Large intestine (tissue), 3 donors: Measurements from ENCODE around the gene SMIM10L2A. TPM values are rescaled to one million over a fixed set of nuclear protein-coding genes. Genes with fewer than 3 reads are reported as not detected.
A peak's percentile ranks its signal among the peaks of the same experiment; 100 is the strongest.
"Not testable (repeated sequence)": the region's sequence is repeated elsewhere in the genome, so short reads cannot be mapped to it uniquely, and the experiment has no call there.

Experiments
- DNase-seq, 2 donors: peaks; one replicate each; pipeline versions ENCODE4 v3.0.0 to v3.0.0-alpha.2; 2013
- H3K27ac ChIP-seq: one replicate; pipeline ENCODE4 v1.5.1; 2013; ENCODE audit warnings: low read length
- H3K27me3 ChIP-seq: 2 replicates; pipeline ENCODE4 v1.6.1; 2013; ENCODE audit warnings: low read length; ENCODE audit not compliant: control insufficient read depth, insufficient read depth
- H3K36me3 ChIP-seq: 2 replicates; pipeline ENCODE4 v1.6.1; 2013; ENCODE audit warnings: low read length; ENCODE audit not compliant: control insufficient read depth, insufficient read depth
- H3K4me1 ChIP-seq: one replicate; pipeline ENCODE4 v1.6.1; 2013; ENCODE audit warnings: low read length; ENCODE audit not compliant: control insufficient read depth, insufficient read depth
- H3K4me3 ChIP-seq: one replicate; pipeline ENCODE4 v1.5.1; 2013; ENCODE audit warnings: low read length
- H3K9me3 ChIP-seq: one replicate; pipeline ENCODE4 v1.6.1; 2013; ENCODE audit warnings: mild to moderate bottlenecking, low read depth, low read length, moderate library complexity; ENCODE audit not compliant: control insufficient read depth
- WGBS: methylation state at CpG from one replicate; pipeline ENCODE4 v1.1.5; 2013; ENCODE audit warnings: low lambda C conversion rate; ENCODE audit not compliant: insufficient coverage; 5-methylcytosine and 5-hydroxymethylcytosine counted together
- polyA plus RNA-seq: library from polyadenylated mRNA; unstranded; fragments of 120-200 nt; gene quantifications from one replicate; pipeline ENCODE4 v1.2.1, GENCODE V29; 2013

SMIM10L2A gene
- polyA plus RNA-seq, 1 donor: 4.4 TPM

DNA sequence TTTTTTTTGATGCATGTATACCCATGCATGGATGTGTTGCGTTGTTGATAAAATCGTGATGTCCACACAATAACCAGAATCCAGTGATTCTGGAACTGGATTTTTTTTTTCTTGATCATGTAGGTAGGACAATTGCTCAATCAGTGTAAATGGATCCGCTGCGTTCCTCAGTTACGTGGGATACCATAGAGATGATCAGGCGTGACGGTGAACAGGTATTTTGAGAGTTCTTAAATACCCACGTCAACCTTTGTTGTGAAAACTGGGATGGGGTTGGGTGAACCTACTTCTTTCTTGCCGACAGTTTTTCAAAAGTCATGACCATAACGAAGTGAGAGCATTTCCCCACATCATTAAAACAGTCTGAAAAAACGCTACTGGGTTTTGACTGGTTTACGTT lies 913 bp upstream of the SMIM10L2A start:
- no peak for DNase-seq
- WGBS: no CpG with 5 or more reads among the region's 12 CpGs
- Histone ChIP-seq H3K9me3 (no peaks in the 10 kb centered on the region), H3K36me3 (no peaks in the 10 kb centered on the region), H3K4me3 (no peak overlapping the region), H3K27me3 (no peaks in the 10 kb centered on the region), H3K4me1 (no peaks in the 10 kb centered on the region), H3K27ac (no peak overlapping the region)

DNA sequence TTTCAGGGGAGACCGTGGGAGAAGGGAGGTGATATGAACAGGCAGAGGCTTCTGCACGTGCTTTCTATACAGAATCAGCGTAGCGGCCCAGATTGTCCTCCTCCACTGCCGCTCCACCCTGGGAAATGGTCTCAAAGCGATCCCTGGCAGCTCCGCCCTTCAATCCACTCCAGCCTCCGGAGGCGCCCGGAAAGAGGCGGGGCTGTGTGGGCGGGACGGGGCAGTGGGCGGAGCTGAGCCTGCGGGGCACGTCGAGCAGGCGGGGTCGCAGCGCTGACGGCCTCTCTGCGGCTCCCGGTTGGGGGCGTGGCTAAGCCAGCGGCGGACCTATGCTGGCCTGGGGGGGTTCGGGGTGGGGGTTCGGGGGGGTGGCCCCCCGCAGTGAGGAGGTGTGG lies 210 bp upstream of the SMIM10L2A start:
- Histone ChIP-seq H3K9me3 (no peaks in the 10 kb centered on the region), H3K27ac (no peak overlapping the region), H3K4me1 (no peaks in the 10 kb centered on the region), H3K36me3 (no peaks in the 10 kb centered on the region), H3K4me3 (peak overlapping the region; percentile 31), H3K27me3 (no peaks in the 10 kb centered on the region)
- DNase-seq: peak; percentile 84 to 86
- WGBS: no CpG with 5 or more reads among the region's 29 CpGs

DNA sequence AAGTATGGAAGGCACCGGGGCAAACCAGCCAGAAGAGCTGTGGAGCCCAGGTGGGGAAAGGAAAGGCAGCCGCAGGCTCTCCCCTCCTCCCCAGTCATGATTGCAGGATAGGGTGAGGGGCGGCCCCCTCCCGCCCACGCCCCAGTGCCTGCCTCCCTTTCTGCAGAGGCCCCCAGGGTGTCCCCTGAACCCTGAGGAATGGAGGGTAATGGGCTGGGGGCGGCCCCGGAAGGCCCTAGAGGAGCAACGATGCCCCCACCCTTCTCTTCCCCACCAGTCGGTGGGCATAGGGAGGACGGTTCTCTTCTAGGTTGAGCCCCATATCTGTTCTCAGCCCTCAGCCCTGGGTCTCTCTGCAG lies 1.0 kb downstream of the SMIM10L2A start:
- WGBS: no CpG with 5 or more reads among the region's 10 CpGs
- DNase-seq: not testable (repeated sequence)
- H3K4me3 ChIP-seq: peak overlapping the region; percentile 43

GRCh38 chrX:135423173-135423864 lies 1.6 kb downstream of the SMIM10L2A start:
- DNase-seq: peak in 1 of 2 donors; percentile 16
- WGBS: no CpG with 5 or more reads among the region's 9 CpGs
- not testable (repeated sequence) for H3K4me1 ChIP-seq, H3K27me3 ChIP-seq, H3K36me3 ChIP-seq, H3K9me3 ChIP-seq, H3K27ac ChIP-seq
- peak overlapping the region; percentile 43 for H3K4me3 ChIP-seq

More for the DNA sequence above, 1.0 kb downstream of the SMIM10L2A start:
- H3K4me1 ChIP-seq, H3K27ac ChIP-seq, H3K27me3 ChIP-seq, H3K36me3 ChIP-seq, H3K9me3 ChIP-seq: not testable (repeated sequence)

- no peaks in the 10 kb centered on the region for H3K9me3 ChIP-seq
- no peaks in the 10 kb centered on the region for H3K27me3 ChIP-seq
- H3K4me3 ChIP-seq: no peak overlapping the region
- H3K36me3 ChIP-seq: no peaks in the 10 kb centered on the region
- H3K27ac ChIP-seq: no peak overlapping the region
- WGBS: no CpG with 5 or more reads among the region's 9 CpGs
- no peak for DNase-seq
- H3K4me1 ChIP-seq: no peaks in the 10 kb centered on the region
Measured at GRCh38 chrX:135424469-135424868, 2.7 kb downstream of the SMIM10L2A start.

DNA sequence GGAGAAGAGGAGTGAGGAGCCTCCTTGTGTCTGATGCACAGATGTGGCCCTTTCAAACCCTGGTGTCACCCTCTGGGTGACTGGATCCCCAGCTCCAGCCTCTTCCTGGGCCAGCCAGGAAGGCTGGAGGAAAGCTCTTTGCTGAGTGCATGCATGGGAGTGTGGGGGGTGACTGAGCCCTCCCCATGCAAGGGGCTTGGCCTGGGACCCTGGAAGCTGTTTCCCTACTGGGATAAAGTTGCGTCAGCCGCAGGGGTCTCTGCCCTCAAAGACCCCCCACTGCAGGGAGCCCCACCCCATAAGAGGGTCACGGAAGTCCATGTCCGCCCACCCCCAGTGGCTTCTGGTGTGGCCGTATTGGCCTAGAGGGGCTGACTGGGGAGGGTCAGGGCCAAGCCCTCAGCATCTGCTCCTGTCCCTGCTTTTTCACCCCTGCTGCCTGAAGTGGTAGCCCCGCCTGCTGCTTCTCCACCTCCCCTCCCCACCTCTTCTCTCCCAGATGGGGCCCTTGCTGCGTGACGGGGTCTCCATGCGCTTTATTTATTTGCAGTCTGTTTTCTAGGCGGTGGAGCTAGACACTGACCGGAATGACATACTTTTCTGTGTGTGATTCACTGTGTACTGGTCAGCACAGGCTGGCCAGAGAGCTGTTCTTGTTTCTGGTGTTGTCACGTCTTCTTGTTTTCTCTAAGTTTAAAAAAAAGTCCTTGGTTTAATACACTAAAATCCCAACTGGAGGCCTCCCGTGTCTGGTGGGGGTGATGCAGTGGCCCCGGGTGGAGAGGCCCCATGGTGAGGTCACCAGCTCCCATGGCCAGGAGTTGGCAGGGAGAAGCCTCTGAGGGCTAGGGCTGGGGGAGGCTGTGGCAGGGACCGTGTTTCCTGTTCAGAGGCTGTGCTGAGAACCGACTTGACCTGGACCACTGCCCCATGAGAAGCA lies 3.6 kb downstream of the SMIM10L2A start:
- H3K9me3 ChIP-seq: no peaks in the 10 kb centered on the region
- no peak overlapping the region for H3K4me3 ChIP-seq
- no peaks in the 10 kb centered on the region for H3K27me3 ChIP-seq
- no peak for DNase-seq
- no peaks in the 10 kb centered on the region for H3K4me1 ChIP-seq
- no peak overlapping the region for H3K27ac ChIP-seq
- WGBS: no CpG with 5 or more reads among the region's 16 CpGs
- H3K36me3 ChIP-seq: no peaks in the 10 kb centered on the region

DNA sequence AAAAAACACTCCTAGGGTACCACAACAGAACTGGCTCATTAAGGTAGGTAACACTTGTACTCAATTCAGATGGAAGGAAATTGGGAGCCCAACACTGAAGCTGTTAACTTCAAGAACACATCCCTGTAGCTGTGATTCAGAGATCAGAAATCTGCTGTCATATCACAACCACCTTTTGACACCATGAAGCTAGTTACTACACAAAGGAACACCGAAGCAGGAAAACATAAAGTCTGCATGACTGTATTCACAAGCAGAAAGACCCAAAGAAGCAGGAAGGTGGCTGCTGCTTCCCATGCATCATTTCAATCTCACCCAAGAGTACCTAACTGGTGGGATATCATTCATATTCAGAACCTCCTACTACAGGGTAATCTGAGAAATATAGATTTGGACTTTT lies 7.7 kb downstream of the SMIM10L2A start:
- H3K4me3 ChIP-seq: no peak overlapping the region
- no peaks in the 10 kb centered on the region for H3K4me1 ChIP-seq
- no peaks in the 10 kb centered on the region for H3K36me3 ChIP-seq
- no peaks in the 10 kb centered on the region for H3K27me3 ChIP-seq
- H3K27ac ChIP-seq: no peak overlapping the region
- peaks cover 3% of the 10 kb centered on the region for H3K9me3 ChIP-seq
- no CpG with 5 or more reads among the region's 1 CpG for WGBS
- DNase-seq: no peak

DNA sequence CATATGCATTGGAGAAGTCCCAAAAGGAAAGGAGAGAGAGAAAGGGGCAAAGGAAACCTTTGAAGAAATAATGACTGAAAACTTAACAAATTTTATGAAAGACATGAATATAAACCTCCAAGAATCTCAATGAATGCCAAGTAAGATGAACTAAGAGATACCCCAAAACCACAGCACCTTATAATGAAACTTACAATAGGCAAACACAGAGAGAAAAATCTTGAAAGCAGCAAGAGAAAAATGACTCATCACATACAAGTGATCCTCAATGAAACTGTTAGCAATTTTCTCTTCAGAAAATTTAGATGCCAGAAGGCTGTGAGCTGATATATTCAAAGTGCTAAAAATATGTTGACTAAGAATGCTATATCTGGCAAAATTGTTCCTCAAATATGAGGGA lies 10.1 kb downstream of the SMIM10L2A start:
- H3K4me1 ChIP-seq: no peaks in the 10 kb centered on the region
- DNase-seq: no peak

DNA sequence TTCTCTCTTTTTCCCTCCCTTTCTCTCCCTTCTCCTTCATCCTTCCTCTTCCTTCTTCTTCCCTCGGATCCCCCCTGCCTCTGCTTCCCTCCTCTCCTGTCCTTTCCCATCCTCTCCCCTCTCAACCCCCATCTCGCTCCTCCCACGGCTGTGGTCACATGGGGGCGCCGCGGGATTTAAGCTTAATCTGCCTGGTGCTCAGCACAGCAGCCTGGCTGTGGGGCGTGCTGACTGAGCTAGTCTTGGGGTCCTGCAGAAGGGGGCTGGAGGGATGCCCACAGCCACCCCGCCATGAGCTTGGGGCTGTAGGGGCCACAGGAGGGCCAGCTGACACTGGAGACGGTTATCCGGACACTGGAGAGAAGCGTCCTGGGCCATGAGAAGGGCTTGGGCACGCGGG lies 10.7 kb downstream of the SMIM10L2A start:
- Histone ChIP-seq H3K4me1 (no peaks in the 10 kb centered on the region), H3K36me3 (no peaks in the 10 kb centered on the region), H3K9me3 (peaks cover 3% of the 10 kb centered on the region), H3K27me3 (no peaks in the 10 kb centered on the region), H3K27ac (no peak overlapping the region), H3K4me3 (no peak overlapping the region)
- DNase-seq: no peak
- 50% methylated on average over 1 of the region's 13 CpGs for WGBS

More for the DNA sequence above, 10.1 kb downstream of the SMIM10L2A start:
- H3K9me3 ChIP-seq: peaks cover 3% of the 10 kb centered on the region
- H3K36me3 ChIP-seq: no peaks in the 10 kb centered on the region
- no peak overlapping the region for H3K27ac ChIP-seq
- H3K27me3 ChIP-seq: no peaks in the 10 kb centered on the region
- H3K4me3 ChIP-seq: no peak overlapping the region

DNA sequence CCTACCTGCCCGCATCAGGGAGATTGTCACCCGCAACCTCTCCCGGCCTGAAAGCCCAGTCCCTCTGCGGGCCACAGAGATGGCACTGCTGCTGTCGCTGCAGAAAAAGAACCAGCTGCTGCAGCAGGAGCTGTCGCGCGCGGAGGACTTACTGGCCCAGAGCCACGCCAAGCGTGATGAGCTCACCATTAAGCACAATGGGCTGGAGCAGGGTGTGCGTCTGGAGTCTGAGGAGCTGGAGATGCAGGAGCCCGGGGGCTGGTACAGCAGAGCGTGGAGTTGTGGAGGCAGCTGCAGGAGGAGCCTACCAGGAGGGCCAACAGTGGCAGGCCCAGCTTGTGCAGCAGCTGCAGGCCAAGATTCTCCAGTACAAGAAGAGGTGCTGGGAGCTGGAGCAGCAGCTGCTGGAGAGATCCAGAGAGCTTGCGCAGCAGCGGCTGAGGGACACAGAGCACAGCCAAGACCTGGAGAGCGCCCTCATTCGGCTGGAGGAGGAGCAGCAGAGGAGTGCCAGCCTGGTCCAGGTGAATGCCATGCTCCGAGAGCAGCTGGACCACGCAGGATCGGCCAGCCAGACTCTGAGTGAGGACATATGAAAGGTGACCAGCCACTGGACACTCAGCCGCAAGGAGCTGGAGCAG lies 11.3 kb downstream of the SMIM10L2A start:
- H3K9me3 ChIP-seq: peaks cover 3% of the 10 kb centered on the region
- no peak overlapping the region for H3K4me3 ChIP-seq
- DNase-seq: no peak
- H3K27me3 ChIP-seq: no peaks in the 10 kb centered on the region
- H3K36me3 ChIP-seq: no peaks in the 10 kb centered on the region
- no peaks in the 10 kb centered on the region for H3K4me1 ChIP-seq
- no peak overlapping the region for H3K27ac ChIP-seq
- WGBS: no CpG with 5 or more reads among the region's 22 CpGs
